Measurements from ENCODE around the gene ECHS1. TPM values are rescaled to one million over a fixed set of nuclear protein-coding genes. Genes with fewer than 3 reads are reported as not detected.

The ECHS1 gene
- total RNA-seq, 1 donor from 2014 or later, result 127 TPM

DNA sequence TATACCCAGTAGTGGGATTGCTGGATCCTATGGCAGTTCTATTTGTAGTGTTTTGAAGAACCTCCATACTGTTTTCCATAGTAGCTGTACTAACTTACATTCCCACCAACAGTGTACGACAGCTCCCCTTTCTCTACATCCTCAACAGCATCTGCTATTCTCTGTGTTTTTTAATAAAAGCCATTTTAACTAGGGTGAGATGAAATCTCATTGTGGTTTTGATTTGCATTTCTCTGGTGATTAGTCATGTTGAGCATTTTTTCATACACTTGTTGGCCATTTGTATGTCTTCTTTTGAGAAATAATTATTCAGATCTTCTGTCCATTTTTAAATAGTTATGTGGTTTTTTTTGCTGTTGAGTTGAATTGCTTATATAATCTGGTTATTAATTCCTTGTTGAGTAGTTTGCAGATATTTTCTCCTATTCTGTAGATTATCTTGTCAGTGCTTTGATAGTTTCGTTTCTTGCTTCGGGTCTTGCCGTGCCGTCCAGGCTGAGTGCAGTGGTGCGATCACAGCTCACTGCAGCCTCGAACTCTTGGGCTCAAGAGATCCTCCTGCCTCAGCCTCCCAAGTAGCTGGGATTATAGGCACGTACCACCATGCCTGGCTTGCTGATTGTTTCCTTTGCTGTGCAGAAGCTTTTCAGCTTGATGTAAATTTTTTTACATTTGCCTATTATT, 32.8 kb upstream of the ECHS1 start:
- Histone ChIP-seq H3K4me3 (ENCODE audit: low read depth, low read length) (no peak overlapping the region), H3K36me3 (ENCODE audit: control insufficient read depth, insufficient read depth, low read length) (peaks cover 3% of the 10 kb centered on the region), H3K27me3 (ENCODE audit: control insufficient read depth, insufficient read depth, low read length) (no peaks in the 10 kb centered on the region)
- no peak for DNase-seq (ENCODE audit: low read depth)
- TF ChIP-seq, protein P1, sequence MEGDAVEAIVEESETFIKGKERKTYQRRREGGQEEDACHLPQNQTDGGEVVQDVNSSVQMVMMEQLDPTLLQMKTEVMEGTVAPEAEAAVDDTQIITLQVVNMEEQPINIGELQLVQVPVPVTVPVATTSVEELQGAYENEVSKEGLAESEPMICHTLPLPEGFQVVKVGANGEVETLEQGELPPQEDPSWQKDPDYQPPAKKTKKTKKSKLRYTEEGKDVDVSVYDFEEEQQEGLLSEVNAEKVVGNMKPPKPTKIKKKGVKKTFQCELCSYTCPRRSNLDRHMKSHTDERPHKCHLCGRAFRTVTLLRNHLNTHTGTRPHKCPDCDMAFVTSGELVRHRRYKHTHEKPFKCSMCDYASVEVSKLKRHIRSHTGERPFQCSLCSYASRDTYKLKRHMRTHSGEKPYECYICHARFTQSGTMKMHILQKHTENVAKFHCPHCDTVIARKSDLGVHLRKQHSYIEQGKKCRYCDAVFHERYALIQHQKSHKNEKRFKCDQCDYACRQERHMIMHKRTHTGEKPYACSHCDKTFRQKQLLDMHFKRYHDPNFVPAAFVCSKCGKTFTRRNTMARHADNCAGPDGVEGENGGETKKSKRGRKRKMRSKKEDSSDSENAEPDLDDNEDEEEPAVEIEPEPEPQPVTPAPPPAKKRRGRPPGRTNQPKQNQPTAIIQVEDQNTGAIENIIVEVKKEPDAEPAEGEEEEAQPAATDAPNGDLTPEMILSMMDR (IDR thresholded peaks at IDR 0.05; ENCODE audit: insufficient read depth, low read length, poor library complexity, severe bottlenecking), result no peak

DNA sequence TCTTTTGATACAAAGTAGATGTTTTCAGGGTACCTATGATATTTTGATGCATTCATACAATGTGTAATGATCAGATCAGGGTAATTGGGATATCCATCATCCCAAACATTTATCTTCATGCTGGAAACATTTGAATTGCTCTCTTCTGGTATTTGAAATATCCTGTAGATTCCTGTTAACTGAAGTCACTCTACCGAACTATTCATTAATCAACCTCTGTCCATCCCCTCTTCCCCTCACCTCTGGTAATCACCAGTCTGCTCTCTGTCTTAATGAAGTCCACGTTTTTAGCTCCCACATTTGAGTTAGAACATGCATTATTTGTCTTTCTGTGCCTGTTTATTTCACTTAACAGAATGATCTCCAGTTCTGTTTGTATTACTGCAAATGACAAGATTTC, 32.1 kb upstream of the ECHS1 start:
- no peak for DNase-seq (ENCODE audit: low read depth)
- no peak overlapping the region for H3K4me3 ChIP-seq (ENCODE audit: low read depth, low read length)
- TF ChIP-seq, protein P1 (IDR thresholded peaks at IDR 0.05; ENCODE audit: insufficient read depth, low read length, poor library complexity, severe bottlenecking), result no peak
- peaks cover 3% of the 10 kb centered on the region for H3K36me3 ChIP-seq (ENCODE audit: control insufficient read depth, insufficient read depth, low read length)
- H3K27me3 ChIP-seq (ENCODE audit: control insufficient read depth, insufficient read depth, low read length), result no peaks in the 10 kb centered on the region

DNA sequence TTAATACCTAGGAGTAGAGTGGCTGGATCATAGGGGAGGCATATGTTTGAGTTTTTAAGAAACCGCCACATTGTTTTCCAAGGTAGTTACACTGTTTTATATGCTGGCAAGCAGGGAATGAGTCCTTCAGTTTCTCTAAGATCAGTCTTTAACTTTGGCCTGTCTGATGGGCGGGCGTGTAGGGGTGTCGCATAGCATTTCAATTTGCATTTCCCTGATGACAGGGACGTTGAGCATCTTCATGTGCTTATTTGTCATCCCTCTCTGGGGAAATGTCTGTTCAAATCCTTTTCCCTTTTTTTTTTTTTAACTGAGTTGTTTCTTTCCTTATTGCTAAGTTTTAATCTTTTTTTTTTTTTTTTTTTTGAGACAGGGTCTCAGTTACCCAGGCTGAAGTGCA, 30.6 kb upstream of the ECHS1 start:
- H3K36me3 ChIP-seq (ENCODE audit: control insufficient read depth, insufficient read depth, low read length), result peaks cover 3% of the 10 kb centered on the region

DNA sequence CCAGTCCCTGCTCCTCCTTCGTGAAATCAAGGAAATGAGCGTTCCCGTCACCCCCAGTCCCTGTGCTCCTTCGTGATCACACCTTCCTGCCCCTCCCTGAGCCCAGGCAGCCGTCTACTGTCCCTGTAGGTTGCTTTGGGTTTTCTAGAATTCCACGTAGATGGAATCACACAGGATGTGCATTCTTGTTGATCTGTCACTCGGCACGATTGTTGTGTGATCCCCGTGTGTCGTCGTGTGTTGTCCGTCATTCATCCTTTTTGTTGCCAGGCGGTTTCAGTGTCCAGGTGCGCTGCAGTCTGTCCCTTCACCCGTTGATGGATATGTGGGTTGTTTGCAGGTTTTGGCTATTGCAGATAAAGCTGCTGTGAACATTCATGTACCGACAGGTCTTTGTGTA, 30.2 kb upstream of the ECHS1 start:
- Histone ChIP-seq H3K4me3 (ENCODE audit: low read depth, low read length) (no peak overlapping the region), H3K36me3 (ENCODE audit: control insufficient read depth, insufficient read depth, low read length) (peaks cover 3% of the 10 kb centered on the region), H3K27me3 (ENCODE audit: control insufficient read depth, insufficient read depth, low read length) (no peaks in the 10 kb centered on the region)
- TF ChIP-seq, protein P1 (IDR thresholded peaks at IDR 0.05; ENCODE audit: insufficient read depth, low read length, poor library complexity, severe bottlenecking), result no peak
- no peak for DNase-seq (ENCODE audit: low read depth)

More for the DNA sequence above, 30.6 kb upstream of the ECHS1 start:
- no peaks in the 10 kb centered on the region for H3K27me3 ChIP-seq (ENCODE audit: control insufficient read depth, insufficient read depth, low read length)
- no peak for DNase-seq (ENCODE audit: low read depth)
- no peak overlapping the region for H3K4me3 ChIP-seq (ENCODE audit: low read depth, low read length)
- TF ChIP-seq, protein P1 (IDR thresholded peaks at IDR 0.05; ENCODE audit: insufficient read depth, low read length, poor library complexity, severe bottlenecking), result no peak

DNA sequence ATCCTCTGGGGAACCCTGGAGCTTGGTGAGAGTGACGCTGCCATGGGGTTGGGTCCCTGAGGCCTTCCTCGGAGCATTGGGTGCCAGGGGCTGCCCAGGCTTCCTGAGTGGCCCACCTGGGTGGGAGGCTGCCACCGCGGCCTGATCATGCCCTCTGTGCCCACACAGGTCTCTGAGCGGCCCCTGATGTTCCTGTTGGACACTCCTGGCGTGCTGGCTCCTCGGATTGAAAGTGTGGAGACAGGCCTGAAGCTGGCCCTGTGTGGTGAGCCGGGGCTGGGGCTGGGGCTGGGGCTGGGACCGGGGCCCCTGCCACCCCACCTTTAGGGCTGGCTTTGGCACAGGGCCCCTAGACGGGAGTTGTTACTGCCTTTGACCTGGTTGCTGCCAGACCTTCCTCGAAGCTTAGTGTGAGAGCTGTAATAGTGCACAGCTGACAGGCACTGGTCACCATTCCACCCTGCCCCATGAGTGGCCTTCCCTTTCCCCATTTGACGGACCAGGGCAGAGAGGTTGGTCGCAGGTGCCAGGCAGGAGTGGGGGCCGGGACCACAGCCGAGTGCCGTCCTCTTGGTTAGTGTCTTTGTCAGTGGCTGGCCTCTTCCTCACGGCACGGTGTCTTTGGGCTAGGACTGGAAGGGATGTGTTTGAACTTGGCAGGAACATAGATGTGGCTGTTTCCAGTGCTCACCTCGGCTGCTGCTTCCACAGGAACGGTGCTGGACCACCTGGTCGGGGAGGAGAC, 29.0 kb upstream of the ECHS1 start:
- TF ChIP-seq, protein P1 (IDR thresholded peaks at IDR 0.05; ENCODE audit: insufficient read depth, low read length, poor library complexity, severe bottlenecking), result no peak
- H3K36me3 ChIP-seq (ENCODE audit: control insufficient read depth, insufficient read depth, low read length), result peaks cover 3% of the 10 kb centered on the region
- DNase-seq (ENCODE audit: low read depth), result no peak

More for the DNA sequence above, 29.0 kb upstream of the ECHS1 start:
- Histone ChIP-seq H3K4me3 (ENCODE audit: low read depth, low read length) (no peak overlapping the region), H3K27me3 (ENCODE audit: control insufficient read depth, insufficient read depth, low read length) (no peaks in the 10 kb centered on the region)

Data from kidney epithelial cell (primary cell).